GM19240 (cell line): ENCODE data around the gene METTL26.

Experiments
- DNase-seq: peaks from one replicate; pipeline ENCODE4 v3.0.0; 2011; ENCODE audit warnings: low spot score; ENCODE audit not compliant: insufficient read length

Gene METTL26

GRCh38 chr16:638034-638543, 2.0 kb upstream of the METTL26 start:
- DNase-seq = no peak

- peak; percentile 98 for DNase-seq
Observed at GRCh38 chr16:637081-638018, 1.2 kb upstream of the METTL26 start.

GRCh38 chr16:635573-636205, 416 bp downstream of the METTL26 start:
- DNase-seq = no peak

GRCh38 chr16:634996-635395, 1.1 kb downstream of the METTL26 start:
- DNase-seq = no peak

- no peak for DNase-seq
Observed at GRCh38 chr16:634051-634670, 1.9 kb downstream of the METTL26 start.

- DNase-seq = no peak
Observed at GRCh38 chr16:633336-634050, 2.6 kb downstream of the METTL26 start.

- DNase-seq = no peak
Observed at GRCh38 chr16:632486-633335, 3.4 kb downstream of the METTL26 start.

GRCh38 chr16:631808-632358, 4.2 kb downstream of the METTL26 start:
- DNase-seq = no peak

- DNase-seq = no peak
Observed at GRCh38 chr16:630815-631405, 5.2 kb downstream of the METTL26 start, which contains the start of gene WFIKKN1. WFIKKN1 (plus strand) TSS chr16:630985; CDS start chr16:631254, 269 bp downstream.

GRCh38 chr16:630249-630814, 5.8 kb downstream of the METTL26 start:
- no peak for DNase-seq

GRCh38 chr16:629833-630248, 6.3 kb downstream of the METTL26 start:
- DNase-seq = no peak

GRCh38 chr16:629185-629832, 6.8 kb downstream of the METTL26 start:
- DNase-seq = no peak

- DNase-seq = no peak
Observed at GRCh38 chr16:628321-629061, 7.6 kb downstream of the METTL26 start.

- no peak for DNase-seq
Observed at GRCh38 chr16:627454-628239, 8.5 kb downstream of the METTL26 start.

GRCh38 chr16:626787-627453, 9.2 kb downstream of the METTL26 start:
- no peak for DNase-seq

- DNase-seq = no peak
Observed at GRCh38 chr16:625977-626765, 9.9 kb downstream of the METTL26 start.
